CD14-positive monocyte (primary cell): ENCODE measurements around the gene SLC12A7. TPM values are rescaled to one million over a fixed set of nuclear protein-coding genes. Genes with fewer than 3 reads are reported as not detected.

ENCODE experiments used
- DNase-seq, 3 donors: peaks; one replicate each; pipeline ENCODE4 v3.0.0-alpha.2; 2011 to 2022
- H2AFZ ChIP-seq: 2 replicates; pipeline ENCODE4 v1.6.0; 2012; ENCODE audit warnings: mild to moderate bottlenecking, low read depth, low read length, inconsistent platforms; ENCODE audit not compliant: insufficient read depth, poor library complexity, severe bottlenecking
- H3K27ac ChIP-seq, 2 donors: 1 replicate in 1 of 2; 2 replicates in 1 of 2; pipeline ENCODE4 v1.5.1; 2012 to 2013; ENCODE audit warnings: low read length in 2 of 2, control low read depth in 1 of 2, inconsistent platforms in 1 of 2, low read depth in 1 of 2, mild to moderate bottlenecking in 1 of 2
- H3K27me3 ChIP-seq, 2 donors: one replicate each; pipeline versions ENCODE4 v1.6.0 to v1.6.1; 2011 to 2013; ENCODE audit warnings: low read length in 2 of 2; ENCODE audit not compliant: control insufficient read depth in 2 of 2, insufficient read depth in 2 of 2
- H3K36me3 ChIP-seq, 2 donors: replicated peaks in 1 of 2; 1 replicate in 1 of 2; 2 replicates in 1 of 2; pipeline versions ENCODE4 v1.5.1 to v1.6.1; 2012 to 2013; ENCODE audit warnings: low read length in 2 of 2, control low read depth in 1 of 2, inconsistent platforms in 1 of 2, mild to moderate bottlenecking in 1 of 2; ENCODE audit not compliant: insufficient read depth in 2 of 2, control insufficient read depth in 1 of 2
- H3K4me1 ChIP-seq, 2 donors: 1 replicate in 1 of 2; 2 replicates in 1 of 2; pipeline versions ENCODE4 v1.5.1 to v1.6.1; 2012 to 2013; ENCODE audit warnings: low read length in 2 of 2, control low read depth in 1 of 2, inconsistent platforms in 1 of 2, mild to moderate bottlenecking in 1 of 2, moderate library complexity in 1 of 2; ENCODE audit not compliant: insufficient read depth in 2 of 2, control insufficient read depth in 1 of 2
- H3K4me2 ChIP-seq: replicated peaks from 2 replicates; pipeline ENCODE3; 2012; ENCODE audit warnings: low read length, moderate library complexity, mild to moderate bottlenecking; ENCODE audit not compliant: poor library complexity, severe bottlenecking; ENCODE audit errors: extremely low read depth
- H3K4me3 ChIP-seq, 3 experiments: fragments of 200-600 bp in 1 of 3; sonication (generic) in 1 of 3; replicated peaks in 1 of 3; 1 replicate in 2 of 3; 2 replicates in 1 of 3; pipeline ENCODE4 v1.5.1; 2011 to 2013; ENCODE audit warnings: low read length in 3 of 3, mild to moderate bottlenecking in 3 of 3, control low read depth in 2 of 3, low read depth in 2 of 3, inconsistent platforms in 1 of 3, moderate library complexity in 1 of 3
- H3K79me2 ChIP-seq: 2 replicates; pipeline ENCODE4 v1.6.0; 2012; ENCODE audit warnings: mild to moderate bottlenecking, control low read depth, inconsistent platforms, low read length, moderate library complexity; ENCODE audit not compliant: insufficient read depth
- H3K9ac ChIP-seq: 2 replicates; pipeline ENCODE4 v1.6.0; 2017; ENCODE audit warnings: low read length, mild to moderate bottlenecking; ENCODE audit not compliant: insufficient read depth, poor library complexity, severe bottlenecking
- H3K9me3 ChIP-seq, 2 donors: replicated peaks in 1 of 2; 1 replicate in 1 of 2; 2 replicates in 1 of 2; pipeline versions ENCODE4 v1.5.1 to v1.6.1; 2012 to 2013; ENCODE audit warnings: low read length in 2 of 2, control low read depth in 1 of 2; ENCODE audit not compliant: control insufficient read depth in 1 of 2, insufficient read depth in 1 of 2
- H4K20me1 ChIP-seq: 2 replicates; pipeline ENCODE4 v1.6.0; 2012; ENCODE audit warnings: mild to moderate bottlenecking, low read length, control low read depth, moderate library complexity; ENCODE audit not compliant: insufficient read depth
- H3K27ac Mint-ChIP-seq, 7 donors: one replicate each; pipeline ENCODE4 v1.8.0; 2020; ENCODE audit warnings: mild to moderate bottlenecking in 7 of 7, mixed read lengths in 7 of 7, moderate library complexity in 6 of 7, inconsistent platforms in 2 of 7
- H3K27me3 Mint-ChIP-seq, 3 donors: one replicate each; pipeline ENCODE4 v1.8.0; 2021 to 2022; ENCODE audit warnings: low read depth in 3 of 3, mild to moderate bottlenecking in 3 of 3, mixed read lengths in 3 of 3, moderate library complexity in 3 of 3, inconsistent platforms in 1 of 3
- H3K36me3 Mint-ChIP-seq, 2 donors: one replicate each; pipeline ENCODE4 v1.8.0; 2020; ENCODE audit warnings: mixed read lengths in 2 of 2, inconsistent platforms in 1 of 2, mild to moderate bottlenecking in 1 of 2
- H3K4me1 Mint-ChIP-seq: one replicate; pipeline ENCODE4 v1.8.0; 2020; ENCODE audit warnings: mild to moderate bottlenecking, mixed read lengths
- H3K4me3 Mint-ChIP-seq, 2 donors: one replicate each; pipeline ENCODE4 v1.8.0; 2020; ENCODE audit warnings: mild to moderate bottlenecking in 2 of 2, mixed read lengths in 2 of 2, moderate library complexity in 1 of 2
- H3K9me3 Mint-ChIP-seq, 7 donors: one replicate each; pipeline ENCODE4 v1.8.0; 2020 to 2022; ENCODE audit warnings: mixed read lengths in 7 of 7, mild to moderate bottlenecking in 6 of 7, moderate library complexity in 6 of 7, inconsistent platforms in 2 of 7
- CTCF ChIP-seq: fragments of 200-600 bp; IDR thresholded peaks from one replicate; pipeline ENCODE4 v1.8.0; 2022; ENCODE audit warnings: antibody characterized with exemption, mild to moderate bottlenecking
- WGBS: methylation state at CpG from one replicate; pipeline ENCODE4 v1.1.5; 2013; ENCODE audit warnings: missing lambda C conversion rate; ENCODE audit not compliant: insufficient coverage; 5-methylcytosine and 5-hydroxymethylcytosine counted together
- intact Hi-C, 2 donors: fragments of 100-400 bp; cut with micrococcal nuclease; formaldehyde crosslinking; loops; one replicate each; pipeline versions ENCODE4 v1.15.0 to v1.15.1; 2023
- polyA plus RNA-seq, 3 donors: library from polyadenylated mRNA; depleted of rRNA in 1 of 3; unstranded in 2 of 3; stranded (reverse) in 1 of 3; fragments of 300-500 nt in 2 of 3; fragments of >200 nt in 1 of 3; fragmentation: Illumina TruSeq in 2 of 3; gene quantifications; 1 replicate in 2 of 3; 2 replicates in 1 of 3; pipeline ENCODE4 v1.2.3, GENCODE V29; 2012 to 2021

Gene SLC12A7
- polyA plus RNA-seq, 3 donors, result 8.2 to 31.2 (median 12.5) TPM

DNA sequence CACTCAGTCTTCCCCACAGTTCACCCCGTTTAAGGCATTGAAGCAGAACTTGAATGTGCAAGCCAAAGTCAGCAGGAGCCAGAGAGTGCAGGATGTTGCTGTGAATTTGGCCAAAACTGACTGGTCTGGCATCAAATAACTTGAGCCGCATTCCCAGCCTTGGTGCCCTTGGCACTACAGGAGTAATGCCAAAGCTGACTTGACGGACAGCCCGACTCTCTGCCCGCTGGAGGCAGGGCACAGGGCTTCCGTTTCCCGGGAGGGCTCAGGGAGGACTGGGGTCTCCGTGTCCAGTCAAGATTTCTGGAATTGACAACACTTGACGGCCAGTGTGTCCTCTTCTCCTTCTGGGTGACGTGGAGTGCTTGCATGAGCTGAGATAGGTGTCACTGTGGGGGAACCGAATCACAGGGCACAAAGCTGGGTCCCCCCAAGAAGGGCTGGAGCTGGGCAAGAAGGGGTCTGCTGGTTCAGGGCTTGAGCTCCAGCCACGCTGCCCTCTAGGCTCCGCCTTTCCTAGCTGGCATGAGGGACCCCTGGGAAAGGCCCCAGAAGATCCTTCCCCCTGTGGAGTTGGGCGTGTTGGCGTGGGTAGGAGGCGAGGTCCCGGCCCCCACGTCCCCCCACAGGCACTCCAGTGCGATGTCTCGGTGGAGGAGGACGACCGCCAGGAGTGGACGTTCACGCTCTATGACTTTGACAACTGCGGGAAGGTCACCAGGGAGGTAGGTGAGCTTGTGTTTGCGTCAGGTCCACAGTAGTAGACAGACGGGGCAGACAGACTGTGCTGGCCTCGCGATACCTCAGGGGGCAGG lies 78.0 kb downstream of the SLC12A7 start:
- H3K4me1 ChIP-seq, result no peaks in the 10 kb centered on the region
- no peak overlapping the region for H2AFZ ChIP-seq
- 98% methylated on average over 16 of the region's 29 CpGs for whole genome bisulfite sequencing
- TF ChIP-seq CTCF, result no peak
- peaks cover 0 to 3% (median 0%) of the 10 kb centered on the region in 7 donors for H3K9me3 Mint-ChIP-seq
- H3K4me3 ChIP-seq, result no peak overlapping the region
- H3K4me2 ChIP-seq, result no peak overlapping the region
- intact Hi-C loops, result no loop called here
- H3K27me3 ChIP-seq, result no peaks in the 10 kb centered on the region
- H3K36me3 Mint-ChIP-seq, result no peaks in the 10 kb centered on the region
- no peaks in the 10 kb centered on the region for H3K36me3 ChIP-seq
- H3K9ac ChIP-seq, result no peak overlapping the region
- H3K4me1 Mint-ChIP-seq, result no peaks in the 10 kb centered on the region
- H3K79me2 ChIP-seq, result no peaks in the 10 kb centered on the region
- H4K20me1 ChIP-seq, result no peaks in the 10 kb centered on the region
- H3K4me3 Mint-ChIP-seq, result no peak overlapping the region
- H3K9me3 ChIP-seq, result no peaks in the 10 kb centered on the region
- peaks cover 2% of the 10 kb centered on the region in 3 donors for H3K27me3 Mint-ChIP-seq
- H3K27ac ChIP-seq, result no peak overlapping the region
- H3K27ac Mint-ChIP-seq, result peak overlapping the region in 2 of 7 donors; percentile 16 to 58
- no peak for DNase-seq

DNA sequence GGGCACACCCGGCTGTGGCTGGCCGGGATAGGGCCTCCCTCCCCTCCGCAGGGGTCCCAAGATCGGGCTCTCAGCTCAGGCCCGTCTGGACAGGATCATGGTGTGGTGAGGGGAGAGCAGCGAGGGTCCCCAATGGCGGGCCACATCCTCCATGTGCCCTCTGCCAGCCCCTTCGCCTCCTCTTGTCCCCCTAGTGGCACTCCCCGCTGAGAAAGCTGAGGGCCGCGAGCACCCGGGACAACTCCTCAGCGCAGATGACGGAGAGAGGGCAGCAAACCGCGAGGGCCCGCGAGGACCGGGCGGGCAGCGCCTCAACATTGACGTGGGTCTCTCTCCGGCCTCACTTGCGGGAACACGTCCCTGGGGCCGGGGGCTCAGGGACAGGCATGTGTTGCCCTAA lies 78.7 kb downstream of the SLC12A7 start:
- Histone ChIP-seq H3K9me3 (no peaks in the 10 kb centered on the region), H2AFZ (no peak overlapping the region), H3K27ac (no peak overlapping the region), H3K9ac (no peak overlapping the region), H3K79me2 (no peaks in the 10 kb centered on the region), H3K27me3 (no peaks in the 10 kb centered on the region), H3K4me3 (no peak overlapping the region), H3K4me2 (no peak overlapping the region), H4K20me1 (no peaks in the 10 kb centered on the region), H3K4me1 (no peaks in the 10 kb centered on the region), H3K36me3 (no peaks in the 10 kb centered on the region)
- DNase-seq, result no peak
- Mint-ChIP-seq H3K4me3 (no peak overlapping the region), H3K36me3 (no peaks in the 10 kb centered on the region), H3K27me3 (peaks cover 2 to 4% (median 2%) of the 10 kb centered on the region in 3 donors), H3K27ac (no peak overlapping the region), H3K9me3 (peaks cover 0 to 3% (median 0%) of the 10 kb centered on the region in 7 donors), H3K4me1 (no peaks in the 10 kb centered on the region)
- intact Hi-C loops, result no loop called here
- 94% methylated on average over 21 of the region's 26 CpGs for whole genome bisulfite sequencing
- TF ChIP-seq CTCF, result no peak
